Naive thymus-derived CD8-positive, alpha-beta T cell (primary cell): ENCODE results near the gene RGL1. TPM values are rescaled to one million over a fixed set of nuclear protein-coding genes. Genes with fewer than 3 reads are reported as not detected.

Source experiments
- ATAC-seq, 2 donors: fragments of 150-1000 bp; cut with Tn5 transposase in 1 of 2; sonication (Bioruptor Pico), chemical (Tn5 transposase) in 1 of 2; 1 replicate in 1 of 2; 2 replicates in 1 of 2; pipeline ENCODE4 v1.10.0; 2021; ENCODE audit warnings: mild to moderate bottlenecking in 2 of 2, moderate library complexity in 2 of 2
- POLR2A ChIA-PET: fragments of 350-600 bp; sonication (Branson Sonifier 250); formaldehyde crosslinking; loops from one replicate; lab custom pipeline; 2021; ENCODE audit warnings: antibody characterized with exemption; lab: Charles Lee
- DNase-seq, 10 donors: peaks; one replicate each; pipeline versions ENCODE4 v3.0.0 to v3.0.0-alpha.2; 2020 to 2022
- H3K27ac Mint-ChIP-seq, 10 donors: one replicate each; pipeline ENCODE4 v1.8.0; 2020 to 2022; ENCODE audit warnings: mild to moderate bottlenecking in 10 of 10, mixed read lengths in 10 of 10, moderate library complexity in 4 of 10, inconsistent platforms in 1 of 10
- H3K27me3 Mint-ChIP-seq, 5 donors: one replicate each; pipeline ENCODE4 v1.8.0; 2021 to 2022; ENCODE audit warnings: mixed read lengths in 5 of 5
- H3K36me3 Mint-ChIP-seq, 3 donors: one replicate each; pipeline ENCODE4 v1.8.0; 2020 to 2022; ENCODE audit warnings: mixed read lengths in 3 of 3, mild to moderate bottlenecking in 2 of 3, inconsistent platforms in 1 of 3
- H3K4me1 Mint-ChIP-seq, 4 donors: one replicate each; pipeline ENCODE4 v1.8.0; 2021 to 2022; ENCODE audit warnings: mixed read lengths in 4 of 4
- H3K4me3 Mint-ChIP-seq, 10 donors: one replicate each; pipeline ENCODE4 v1.8.0; 2020 to 2022; ENCODE audit warnings: mild to moderate bottlenecking in 10 of 10, mixed read lengths in 10 of 10, moderate library complexity in 6 of 10, inconsistent platforms in 1 of 10
- H3K9me3 Mint-ChIP-seq, 9 donors: one replicate each; pipeline ENCODE4 v1.8.0; 2020 to 2022; ENCODE audit warnings: mixed read lengths in 9 of 9, mild to moderate bottlenecking in 3 of 9, inconsistent platforms in 1 of 9, moderate library complexity in 1 of 9
- polyA plus RNA-seq, 3 donors: library from polyadenylated mRNA; unstranded; fragments of 300-500 nt; fragmentation: Illumina TruSeq; gene quantifications; one replicate each; pipeline ENCODE4 v1.2.3, GENCODE V29; 2021
- total RNA-seq, 8 experiments: library from RNA in 2 of 8; stranded (reverse) in 2 of 8; gene quantifications; one replicate each; pipeline ENCODE4 v1.2.3 and lab custom pipeline; 2021 to 2026

RGL1 gene
- total and polyA plus RNA-seq, 5 experiments from 2014 or later = 1.1 to 2.1 (median 1.8) TPM

DNA sequence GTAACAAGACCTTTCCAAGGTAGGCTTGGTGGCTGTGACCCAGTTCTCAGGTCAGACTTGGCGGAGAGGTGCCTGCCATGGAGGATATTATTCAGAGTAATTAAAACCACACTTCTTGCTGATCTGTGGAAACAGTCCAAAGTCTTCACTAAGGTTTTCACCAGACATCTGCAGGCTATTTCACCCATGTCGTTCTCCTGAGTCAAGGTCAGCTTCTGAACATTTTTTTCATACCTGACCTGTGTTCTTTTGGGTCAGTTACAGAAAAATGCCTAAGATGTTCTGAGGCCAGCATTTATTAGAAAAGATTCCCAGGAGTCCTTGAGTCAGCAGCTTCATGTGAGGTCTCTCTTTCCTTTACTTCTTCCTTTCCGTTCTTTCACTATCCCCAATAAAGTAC is 54.9 kb downstream of the RGL1 start:
- no peak for ATAC-seq
- Mint-ChIP-seq H3K27ac (peak overlapping the region in 1 of 10 donors; percentile 12), H3K36me3 (peaks cover 0 to 4% (median 0%) of the 10 kb centered on the region in 3 donors), H3K4me3 (no peak overlapping the region), H3K4me1 (peaks cover 0 to 5% (median 0%) of the 10 kb centered on the region in 4 donors), H3K27me3 (no peaks in the 10 kb centered on the region), H3K9me3 (no peaks in the 10 kb centered on the region)
- no peak for DNase-seq
- POLR2A ChIA-PET = no interaction called here

DNA sequence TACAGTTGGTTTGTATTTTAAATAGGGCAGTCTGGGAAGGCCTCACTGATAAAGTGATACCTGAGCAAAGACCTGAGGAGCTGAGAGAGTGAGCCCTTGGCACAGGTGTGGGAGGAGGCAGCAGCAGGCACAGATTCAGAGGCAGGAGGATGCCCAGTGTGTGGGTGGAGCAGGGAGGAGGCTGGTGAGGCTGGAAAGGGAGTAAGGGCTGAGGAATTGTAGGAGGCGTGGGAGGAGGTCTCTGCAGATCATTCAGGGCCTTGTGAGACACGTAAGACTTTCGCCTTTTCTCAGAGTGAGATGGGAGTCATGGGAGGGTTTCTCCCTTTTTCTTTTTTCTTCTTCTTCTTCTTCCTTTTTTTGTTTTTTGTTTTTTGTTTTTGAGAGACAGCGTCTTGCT is 58.0 kb downstream of the RGL1 start:
- H3K9me3 Mint-ChIP-seq = no peaks in the 10 kb centered on the region
- H3K4me3 Mint-ChIP-seq = no peak overlapping the region
- no peaks in the 10 kb centered on the region for H3K36me3 Mint-ChIP-seq
- POLR2A ChIA-PET = no interaction called here
- peaks cover 0 to 5% (median 0%) of the 10 kb centered on the region in 4 donors for H3K4me1 Mint-ChIP-seq
- ATAC-seq = no peak
- H3K27ac Mint-ChIP-seq = peak overlapping the region in 1 of 10 donors; percentile 31
- DNase-seq = no peak
- H3K27me3 Mint-ChIP-seq = no peaks in the 10 kb centered on the region

DNA sequence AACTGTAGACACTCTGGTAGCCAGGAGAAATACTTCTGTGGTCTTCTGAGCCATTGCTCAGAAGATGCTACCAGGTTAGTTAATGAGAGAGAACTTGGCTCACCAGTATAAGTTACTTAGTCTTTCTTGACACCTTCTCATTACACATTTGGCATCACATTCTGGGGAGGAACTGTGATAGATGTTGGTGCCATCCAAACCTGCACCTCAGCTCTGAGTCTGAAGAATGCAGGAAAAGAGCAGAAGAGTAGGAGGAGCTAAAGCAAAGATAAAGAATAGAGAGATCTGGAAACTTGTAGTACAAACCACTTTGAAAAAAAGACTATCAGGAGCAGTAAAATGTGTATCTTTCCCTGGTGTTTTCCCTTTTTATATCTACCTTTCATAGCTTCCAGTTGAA is 58.9 kb downstream of the RGL1 start:
- no peaks in the 10 kb centered on the region for H3K27me3 Mint-ChIP-seq
- POLR2A ChIA-PET = no interaction called here
- DNase-seq (no peak), ATAC-seq (no peak)
- H3K36me3 Mint-ChIP-seq = no peaks in the 10 kb centered on the region
- H3K4me3 Mint-ChIP-seq = no peak overlapping the region
- peaks cover 0 to 5% (median 0%) of the 10 kb centered on the region in 4 donors for H3K4me1 Mint-ChIP-seq
- H3K9me3 Mint-ChIP-seq = no peaks in the 10 kb centered on the region
- no peak overlapping the region for H3K27ac Mint-ChIP-seq

DNA sequence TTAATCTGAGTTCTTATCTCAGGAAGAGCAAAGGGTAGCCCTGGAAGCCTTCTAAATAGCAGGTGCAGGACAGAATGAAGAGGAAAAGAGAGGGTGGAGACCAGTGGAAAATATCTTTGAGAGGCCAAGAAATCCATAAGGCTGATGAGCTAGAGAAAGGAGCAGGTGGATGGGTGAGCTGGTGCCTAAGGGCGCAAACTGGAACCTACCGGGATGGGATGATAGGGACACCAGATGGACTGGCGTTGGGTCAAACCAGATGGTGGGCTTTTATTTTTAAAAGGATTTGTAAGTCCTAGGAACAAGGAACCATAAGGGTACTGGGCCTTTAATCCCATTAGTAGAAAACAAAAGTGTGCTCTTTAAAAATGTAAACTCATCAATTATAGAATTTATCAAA is 59.7 kb downstream of the RGL1 start:
- no peak overlapping the region for H3K4me3 Mint-ChIP-seq
- no peak overlapping the region for H3K27ac Mint-ChIP-seq
- no peaks in the 10 kb centered on the region for H3K9me3 Mint-ChIP-seq
- H3K4me1 Mint-ChIP-seq = peaks cover 0 to 8% (median 0%) of the 10 kb centered on the region in 4 donors
- DNase-seq = no peak
- no peaks in the 10 kb centered on the region for H3K27me3 Mint-ChIP-seq
- ATAC-seq = no peak
- H3K36me3 Mint-ChIP-seq = no peaks in the 10 kb centered on the region
- POLR2A ChIA-PET = no interaction called here

DNA sequence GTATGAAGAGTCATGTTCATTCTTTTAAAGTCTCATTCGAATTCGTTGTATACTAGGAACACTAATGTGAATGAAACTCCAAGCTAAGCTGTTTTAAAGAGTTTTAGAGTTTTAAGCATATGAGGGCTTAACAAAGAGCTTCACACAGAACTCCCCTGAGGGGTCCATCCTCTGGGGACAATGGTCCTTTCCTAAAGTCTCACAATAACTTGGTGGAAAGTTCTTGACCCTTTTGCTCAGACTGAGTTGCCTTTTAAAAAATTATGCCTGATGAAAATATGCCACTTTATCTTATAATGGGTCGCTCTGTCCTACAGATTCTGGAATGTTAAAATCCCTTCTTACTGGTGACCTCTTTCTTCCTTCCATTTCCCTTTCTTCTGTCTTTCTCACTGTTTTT is 64.3 kb downstream of the RGL1 start:
- H3K4me1 Mint-ChIP-seq = peaks cover 9 to 18% (median 12%) of the 10 kb centered on the region in 4 donors
- no peak for ATAC-seq
- POLR2A ChIA-PET = no interaction called here

DNA sequence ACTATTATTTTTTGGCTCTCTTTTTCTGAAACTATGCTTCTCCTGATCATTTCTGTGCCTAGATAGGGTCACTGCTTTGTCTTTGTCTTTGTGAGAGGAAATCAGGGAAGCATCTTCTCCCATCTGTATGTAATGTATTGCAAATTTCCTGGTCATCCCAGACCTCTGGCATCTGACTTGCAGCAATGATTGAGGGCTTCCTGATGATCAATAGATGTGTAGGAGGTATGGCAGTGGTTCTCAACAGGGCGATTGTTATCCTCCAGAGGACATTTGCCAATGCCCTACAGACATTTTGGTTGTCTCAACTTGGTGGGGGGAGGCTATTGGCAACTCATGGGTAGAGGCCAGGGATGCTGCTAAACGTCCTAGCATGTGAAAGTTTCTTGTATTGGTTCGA is 64.7 kb downstream of the RGL1 start:
- DNase-seq (no peak), ATAC-seq (no peak)
- H3K4me3 Mint-ChIP-seq = no peak overlapping the region
- no peaks in the 10 kb centered on the region for H3K9me3 Mint-ChIP-seq
- POLR2A ChIA-PET = no interaction called here
- H3K27me3 Mint-ChIP-seq = peaks cover 0 to 2% (median 0%) of the 10 kb centered on the region in 5 donors
- peak overlapping the region in 1 of 10 donors; percentile 77 for H3K27ac Mint-ChIP-seq
- peaks cover 0 to 2% (median 0%) of the 10 kb centered on the region in 3 donors for H3K36me3 Mint-ChIP-seq
- peaks cover 13 to 22% (median 17%) of the 10 kb centered on the region in 4 donors for H3K4me1 Mint-ChIP-seq

More for the DNA sequence above, 64.3 kb downstream of the RGL1 start:
- no peak overlapping the region for H3K4me3 Mint-ChIP-seq
- H3K36me3 Mint-ChIP-seq = peaks cover 0 to 2% (median 0%) of the 10 kb centered on the region in 3 donors
- no peak for DNase-seq
- peaks cover 0 to 2% (median 0%) of the 10 kb centered on the region in 5 donors for H3K27me3 Mint-ChIP-seq
- peak overlapping the region in 1 of 10 donors; percentile 77 for H3K27ac Mint-ChIP-seq
- H3K9me3 Mint-ChIP-seq = no peaks in the 10 kb centered on the region

DNA sequence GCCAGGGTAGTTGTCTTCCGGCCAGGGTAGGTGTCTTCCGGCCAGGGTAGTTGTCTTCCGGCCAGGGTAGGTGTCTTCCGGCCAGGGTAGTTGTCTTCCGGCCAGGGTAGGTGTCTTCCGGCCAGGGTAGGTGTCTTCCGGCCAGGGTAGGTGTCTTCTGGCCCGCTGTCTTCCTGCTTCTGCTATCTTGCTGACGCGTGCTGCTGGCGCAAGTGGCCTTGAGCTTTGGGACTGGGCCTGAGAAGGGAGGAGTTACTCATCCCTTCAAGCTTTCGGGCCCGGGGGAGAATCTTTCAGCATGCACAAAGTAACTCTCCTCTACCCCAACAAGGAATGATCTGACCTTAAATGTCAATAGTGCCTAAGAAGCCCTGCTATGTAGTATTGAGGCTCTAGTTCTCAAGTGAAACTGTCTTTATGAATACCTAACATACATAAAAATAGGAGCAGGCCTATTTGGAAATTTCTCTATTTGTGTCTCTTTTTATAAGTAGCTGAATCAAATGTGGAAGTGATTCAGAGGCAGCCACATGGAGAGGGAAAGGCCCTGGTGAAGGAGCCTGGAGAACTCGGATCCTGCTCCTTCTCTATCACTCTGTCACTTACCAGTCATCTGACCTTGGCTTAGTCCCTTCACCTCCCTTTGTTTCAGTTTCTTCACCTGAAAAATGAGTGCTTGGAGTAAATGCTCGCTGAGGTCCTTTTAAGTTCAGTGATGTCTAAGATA is 65.6 kb downstream of the RGL1 start:
- H3K9me3 Mint-ChIP-seq = no peaks in the 10 kb centered on the region
- ATAC-seq (no peak), DNase-seq (no peak)
- H3K4me3 Mint-ChIP-seq = no peak overlapping the region
- POLR2A ChIA-PET = no interaction called here
- peaks cover 0 to 2% (median 0%) of the 10 kb centered on the region in 3 donors for H3K36me3 Mint-ChIP-seq
- peaks cover 0 to 2% (median 0%) of the 10 kb centered on the region in 5 donors for H3K27me3 Mint-ChIP-seq
- H3K4me1 Mint-ChIP-seq = peaks cover 15 to 22% (median 17%) of the 10 kb centered on the region in 4 donors
- H3K27ac Mint-ChIP-seq = peak overlapping the region in 2 of 10 donors; percentile 51 to 61

DNA sequence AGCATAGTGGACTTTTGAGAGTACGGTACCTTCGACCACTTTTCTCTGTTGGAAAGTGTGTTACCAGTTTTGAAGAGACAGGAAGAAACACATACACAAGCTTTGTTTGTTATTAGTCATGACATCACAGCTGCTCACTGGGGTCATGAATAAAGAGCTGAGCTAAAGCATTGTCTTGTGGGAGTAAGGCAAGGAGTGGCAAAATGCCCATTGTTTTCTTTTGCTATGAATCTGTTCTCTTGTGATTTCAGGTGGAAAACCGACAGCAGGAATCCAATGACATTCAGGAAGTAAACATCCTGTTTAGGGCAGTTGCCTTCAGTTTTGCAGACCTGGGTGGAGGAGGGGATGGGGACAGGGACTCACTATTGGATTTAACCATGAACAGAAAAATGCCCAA is 66.2 kb downstream of the RGL1 start:
- H3K36me3 Mint-ChIP-seq = peaks cover 0 to 2% (median 0%) of the 10 kb centered on the region in 3 donors

DNA sequence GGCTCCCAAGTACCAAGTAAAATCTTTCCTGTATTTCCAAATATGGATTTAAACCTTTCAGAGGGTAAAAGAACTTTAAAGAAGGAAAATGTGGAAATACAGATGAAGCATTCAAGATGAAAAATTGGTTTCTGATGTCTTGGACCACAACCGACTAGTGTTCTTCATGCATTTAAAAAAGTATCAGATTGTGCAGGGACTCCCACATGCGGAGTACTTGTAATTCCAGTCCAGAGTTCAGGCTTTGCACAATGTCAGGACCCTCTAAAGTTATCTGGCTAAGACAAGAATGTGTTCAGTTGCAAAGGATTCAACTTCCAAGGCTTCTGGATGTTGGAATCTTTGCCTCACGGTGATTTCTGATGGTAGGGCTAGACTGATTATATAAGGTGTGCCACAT is 66.7 kb downstream of the RGL1 start:
- DNase-seq = no peak
- H3K27ac Mint-ChIP-seq = no peak overlapping the region
- peaks cover 0 to 2% (median 0%) of the 10 kb centered on the region in 5 donors for H3K27me3 Mint-ChIP-seq
- no peak overlapping the region for H3K4me3 Mint-ChIP-seq
- POLR2A ChIA-PET = no interaction called here
- no peaks in the 10 kb centered on the region for H3K9me3 Mint-ChIP-seq
- ATAC-seq = no peak
- peaks cover 15 to 22% (median 17%) of the 10 kb centered on the region in 4 donors for H3K4me1 Mint-ChIP-seq
- peaks cover 0 to 2% (median 0%) of the 10 kb centered on the region in 3 donors for H3K36me3 Mint-ChIP-seq

More for the DNA sequence above, 66.2 kb downstream of the RGL1 start:
- no peak overlapping the region for H3K27ac Mint-ChIP-seq
- peaks cover 0 to 2% (median 0%) of the 10 kb centered on the region in 5 donors for H3K27me3 Mint-ChIP-seq
- H3K4me1 Mint-ChIP-seq = peaks cover 15 to 22% (median 17%) of the 10 kb centered on the region in 4 donors
- POLR2A ChIA-PET = no interaction called here
- DNase-seq = no peak
- H3K4me3 Mint-ChIP-seq = no peak overlapping the region
- ATAC-seq = no peak
- no peaks in the 10 kb centered on the region for H3K9me3 Mint-ChIP-seq

DNA sequence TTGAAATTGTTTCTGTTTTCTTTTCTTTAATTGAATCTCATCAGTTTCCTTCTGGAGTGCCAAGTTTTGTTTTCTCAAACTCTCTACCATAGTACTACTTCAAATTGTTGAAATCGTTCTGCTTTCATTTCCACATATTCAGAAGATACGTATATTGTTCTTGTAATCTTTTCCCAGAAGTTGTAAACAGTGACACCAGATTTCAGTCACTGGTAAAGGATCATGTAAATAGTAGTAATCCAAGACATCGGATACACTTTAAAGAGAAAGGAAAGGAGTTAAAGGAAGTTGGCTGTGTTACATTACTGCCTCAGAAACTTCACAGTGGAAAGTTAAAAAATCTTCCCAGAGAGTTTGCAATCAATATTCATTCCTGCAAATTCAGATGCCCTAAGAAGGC is 67.5 kb downstream of the RGL1 start:
- H3K27ac Mint-ChIP-seq = peak overlapping the region in 2 of 10 donors; percentile 38 to 51
- no peaks in the 10 kb centered on the region for H3K9me3 Mint-ChIP-seq
- H3K36me3 Mint-ChIP-seq = peaks cover 0 to 2% (median 0%) of the 10 kb centered on the region in 3 donors
- POLR2A ChIA-PET = no interaction called here
- no peak for DNase-seq
- no peak overlapping the region for H3K4me3 Mint-ChIP-seq
- H3K27me3 Mint-ChIP-seq = peaks cover 0 to 2% (median 0%) of the 10 kb centered on the region in 5 donors
- peaks cover 15 to 22% (median 17%) of the 10 kb centered on the region in 4 donors for H3K4me1 Mint-ChIP-seq
- ATAC-seq = no peak

DNA sequence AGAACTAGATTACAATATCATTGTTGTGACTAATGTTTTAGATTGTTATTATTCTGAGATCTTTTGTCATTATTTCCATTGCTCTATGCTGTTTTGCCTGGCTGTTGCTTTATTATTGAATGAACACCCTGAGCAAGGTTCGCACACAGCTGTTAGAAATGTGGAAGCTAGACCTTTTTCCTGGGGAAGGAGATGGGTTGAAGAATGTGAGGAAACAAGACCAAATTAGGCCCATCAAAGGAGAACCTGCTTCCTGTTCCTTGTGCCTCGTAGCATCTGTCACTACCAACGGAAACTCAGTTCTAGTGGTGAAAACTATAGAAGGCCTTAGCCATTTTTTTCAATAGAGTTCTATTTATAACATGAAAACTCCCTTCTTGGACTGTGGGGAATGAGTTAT is 68.7 kb downstream of the RGL1 start:
- H3K27me3 Mint-ChIP-seq = peaks cover 0 to 2% (median 0%) of the 10 kb centered on the region in 5 donors
- no peaks in the 10 kb centered on the region for H3K9me3 Mint-ChIP-seq
- peaks cover 0 to 2% (median 0%) of the 10 kb centered on the region in 3 donors for H3K36me3 Mint-ChIP-seq
- ATAC-seq (peak; percentile 74 to 89), DNase-seq (peak in 4 of 10 donors; percentile 1 to 22 (median 12))
- H3K4me3 Mint-ChIP-seq = no peak overlapping the region
- peaks cover 15 to 22% (median 18%) of the 10 kb centered on the region in 4 donors for H3K4me1 Mint-ChIP-seq
- POLR2A ChIA-PET = no interaction called here
- H3K27ac Mint-ChIP-seq = peak overlapping the region in 9 of 10 donors; percentile 20 to 81 (median 54)

DNA sequence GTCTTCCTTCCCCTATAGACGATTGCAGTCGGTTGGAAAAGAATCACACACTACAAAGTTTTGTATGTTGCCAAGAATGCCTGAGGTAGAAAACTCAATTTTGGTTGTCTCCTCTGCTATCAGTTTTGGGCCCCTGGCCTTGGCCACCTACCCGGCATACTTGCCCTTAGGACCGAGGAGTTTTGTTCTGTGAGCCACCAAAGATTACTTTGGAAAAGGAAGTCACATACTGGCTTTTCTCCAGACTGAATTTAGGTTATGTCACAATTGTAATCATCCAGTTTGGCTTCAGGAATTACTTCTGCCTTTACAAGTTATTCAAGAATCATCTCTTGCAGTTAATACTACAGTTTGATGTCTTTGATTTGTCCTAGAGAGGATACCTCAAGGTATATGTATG is 71.4 kb downstream of the RGL1 start:
- ATAC-seq = no peak
- Mint-ChIP-seq H3K4me1 (peaks cover 13 to 22% (median 15%) of the 10 kb centered on the region in 4 donors), H3K27ac (peak overlapping the region in 1 of 10 donors; percentile 17), H3K27me3 (no peaks in the 10 kb centered on the region), H3K36me3 (peaks cover 0 to 2% (median 0%) of the 10 kb centered on the region in 3 donors), H3K9me3 (no peaks in the 10 kb centered on the region), H3K4me3 (no peak overlapping the region)
- POLR2A ChIA-PET = no interaction called here
- no peak for DNase-seq

DNA sequence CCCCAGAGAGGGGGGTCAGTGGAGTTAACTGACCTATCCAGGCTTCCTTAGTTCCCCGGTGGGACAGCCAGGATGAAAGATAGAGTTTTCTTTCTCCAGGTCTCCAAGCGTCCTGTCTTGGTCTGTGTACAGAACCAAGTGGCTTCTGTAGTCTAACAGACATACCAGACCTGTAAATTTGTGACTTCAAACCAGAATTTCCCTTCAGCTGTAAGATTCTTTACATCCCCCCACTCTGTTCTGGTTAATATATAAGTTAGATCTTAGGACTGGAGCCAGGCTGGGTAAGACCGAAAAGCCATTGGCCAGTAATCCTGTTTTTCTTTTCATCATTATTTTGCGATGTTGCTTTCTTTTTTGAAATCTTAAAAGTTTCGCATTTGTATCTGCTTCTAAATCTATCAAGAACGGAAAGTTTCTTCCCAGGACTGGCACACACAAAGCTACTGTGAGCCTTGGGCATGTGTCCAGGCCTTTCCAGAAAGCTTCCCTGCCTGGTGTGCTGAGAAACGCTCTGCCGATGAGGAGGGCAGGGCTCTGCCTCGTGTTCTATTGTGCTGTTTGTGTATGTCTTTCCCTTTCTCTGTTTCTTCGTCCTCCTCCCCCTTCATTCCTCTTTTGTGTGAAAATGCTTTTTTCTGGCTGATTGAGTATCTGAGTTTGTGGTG is 72.3 kb downstream of the RGL1 start:
- POLR2A ChIA-PET = no interaction called here
- H3K9me3 Mint-ChIP-seq = no peaks in the 10 kb centered on the region
- H3K27me3 Mint-ChIP-seq = peaks cover 0 to 1% (median 0%) of the 10 kb centered on the region in 5 donors
- H3K36me3 Mint-ChIP-seq = peaks cover 0 to 2% (median 2%) of the 10 kb centered on the region in 3 donors
- ATAC-seq (no peak), DNase-seq (no peak)
- H3K4me3 Mint-ChIP-seq = no peak overlapping the region
- peak overlapping the region in 1 of 10 donors; percentile 33 for H3K27ac Mint-ChIP-seq
- peaks cover 13 to 22% (median 15%) of the 10 kb centered on the region in 4 donors for H3K4me1 Mint-ChIP-seq
